RPMI8226 (cell line): ENCODE data around the gene KRTAP10-12.

ENCODE experiments used
- DNase-seq: peaks from one replicate; pipeline ENCODE4 v3.0.0-alpha.2; 2015

Gene KRTAP10-12

GRCh38 chr21:44699502-44700001 lies 2.6 kb downstream of the KRTAP10-12 start:
- DNase-seq: peak; percentile 60

GRCh38 chr21:44700101-44701022 lies 3.4 kb downstream of the KRTAP10-12 start:
- no peak for DNase-seq

GRCh38 chr21:44701023-44701400 lies 4.0 kb downstream of the KRTAP10-12 start:
- no peak for DNase-seq

- DNase-seq: no peak
Measured at GRCh38 chr21:44701541-44701940, 4.6 kb downstream of the KRTAP10-12 start.

- DNase-seq: no peak
Measured at GRCh38 chr21:44702111-44702972, 5.4 kb downstream of the KRTAP10-12 start.

GRCh38 chr21:44702973-44703730 lies 6.2 kb downstream of the KRTAP10-12 start:
- DNase-seq: no peak

GRCh38 chr21:44703731-44704635 lies 7.0 kb downstream of the KRTAP10-12 start:
- DNase-seq: no peak

- no peak for DNase-seq
Measured at GRCh38 chr21:44704636-44705001, 7.6 kb downstream of the KRTAP10-12 start.

- no peak for DNase-seq
Measured at GRCh38 chr21:44706026-44706705, 9.2 kb downstream of the KRTAP10-12 start.

- no peak for DNase-seq
Measured at GRCh38 chr21:44706706-44707581, 10.0 kb downstream of the KRTAP10-12 start.

- no peak for DNase-seq
Measured at GRCh38 chr21:44708213-44708865, 11.4 kb downstream of the KRTAP10-12 start.

- DNase-seq: no peak
Measured at GRCh38 chr21:44708866-44709425, 12.0 kb downstream of the KRTAP10-12 start.

- DNase-seq: peak; percentile 72
Measured at GRCh38 chr21:44709426-44710293, 12.7 kb downstream of the KRTAP10-12 start.

- no peak for DNase-seq
Measured at GRCh38 chr21:44710294-44710665, 13.3 kb downstream of the KRTAP10-12 start.

- peak; percentile 69 for DNase-seq
Measured at GRCh38 chr21:44710756-44711326, 13.9 kb downstream of the KRTAP10-12 start.

GRCh38 chr21:44711327-44712202 lies 14.6 kb downstream of the KRTAP10-12 start, which contains the start of gene TSPEAR:
Gene TSPEAR (minus strand): TSS chr21:44711572. CDS start chr21:44711514, 58 bp downstream.
- DNase-seq: peak; percentile 51
